SIG-M5 treated with dmso at 0.1 percent for 504 hours (cell line): Measurements from ENCODE around the gene HOXB6.

Source experiments
- DNase-seq: peaks from one replicate; lab custom pipeline; 2025; ENCODE audit not compliant: unreplicated experiment; lab: John Stamatoyannopoulos, UW

Gene HOXB6

DNA sequence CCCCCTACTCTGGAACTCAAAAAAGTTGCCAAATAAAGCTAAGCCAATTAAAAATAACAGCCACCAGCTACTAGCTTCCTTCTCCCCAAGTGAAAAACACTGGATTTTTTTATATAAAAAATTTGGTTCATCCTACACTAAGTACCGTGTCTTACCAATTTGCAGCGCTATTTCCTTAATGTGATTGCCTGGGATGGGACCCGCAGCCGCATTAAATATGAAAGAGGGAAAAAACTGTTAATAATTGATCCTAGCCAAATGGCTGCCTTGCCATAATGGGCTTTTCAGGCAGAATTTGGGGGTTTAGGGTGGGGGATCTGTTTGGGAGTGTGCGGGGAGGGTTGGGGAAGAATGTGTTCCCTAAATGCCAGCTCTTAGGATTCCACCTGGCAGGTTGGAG lies 19.3 kb upstream of the HOXB6 start:
- no peak for DNase-seq

DNA sequence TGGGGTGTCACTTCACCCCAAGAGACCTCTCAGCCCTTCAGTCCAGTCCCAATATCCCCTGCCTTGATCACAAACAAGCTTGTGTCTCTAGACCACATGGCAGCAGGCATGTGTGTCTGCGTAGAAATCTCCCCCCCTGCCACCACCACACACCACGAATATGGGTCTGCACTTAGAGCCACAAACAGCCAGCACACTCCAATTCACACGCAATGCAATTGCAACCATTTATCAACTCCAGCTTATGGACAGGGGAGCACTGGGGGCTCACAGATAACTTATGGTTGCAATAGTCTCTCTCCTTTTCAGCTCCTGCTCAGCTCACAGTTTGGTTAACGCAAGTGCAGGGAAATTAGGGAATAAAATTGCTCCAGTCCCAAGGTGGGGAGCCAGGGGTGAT lies 18.8 kb upstream of the HOXB6 start:
- DNase-seq = no peak

GRCh38 chr17:48622857-48623256 lies 18.1 kb upstream of the HOXB6 start:
- no peak for DNase-seq

GRCh38 chr17:48621410-48622392 lies 16.9 kb upstream of the HOXB6 start:
- no peak for DNase-seq

DNA sequence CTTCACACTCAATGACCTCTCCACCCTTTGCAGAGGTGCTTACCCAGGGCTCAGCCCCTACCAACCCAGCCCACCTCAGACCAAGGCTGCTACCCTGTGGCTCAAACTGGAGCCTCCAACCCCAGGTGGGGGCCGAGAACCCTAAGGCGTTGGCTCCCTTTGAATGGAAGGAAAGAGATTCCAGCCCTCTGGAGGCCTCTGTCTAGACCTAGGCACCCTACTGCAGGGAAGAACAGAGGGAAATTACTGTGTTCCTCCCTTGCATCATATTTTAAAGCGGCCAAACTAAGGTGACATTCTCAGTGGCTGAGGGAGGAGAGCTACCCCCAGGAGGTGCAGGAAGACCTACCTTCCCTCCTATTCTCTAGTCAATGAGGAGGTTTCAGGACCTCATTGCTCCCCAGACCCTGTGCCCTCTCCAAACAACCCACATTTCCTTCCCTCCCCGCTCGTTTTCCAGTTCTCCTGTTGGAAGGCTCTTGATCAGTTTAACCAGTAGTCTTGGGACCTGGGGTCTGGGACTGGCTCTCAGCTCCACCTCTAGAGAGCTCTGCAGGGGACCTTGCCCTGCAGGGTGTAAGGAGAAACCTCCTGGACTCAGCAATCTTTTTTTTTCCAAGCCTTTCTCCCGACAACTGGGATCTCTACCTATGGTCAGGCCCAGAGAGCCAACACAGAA lies 15.8 kb upstream of the HOXB6 start:
- DNase-seq = no peak

DNA sequence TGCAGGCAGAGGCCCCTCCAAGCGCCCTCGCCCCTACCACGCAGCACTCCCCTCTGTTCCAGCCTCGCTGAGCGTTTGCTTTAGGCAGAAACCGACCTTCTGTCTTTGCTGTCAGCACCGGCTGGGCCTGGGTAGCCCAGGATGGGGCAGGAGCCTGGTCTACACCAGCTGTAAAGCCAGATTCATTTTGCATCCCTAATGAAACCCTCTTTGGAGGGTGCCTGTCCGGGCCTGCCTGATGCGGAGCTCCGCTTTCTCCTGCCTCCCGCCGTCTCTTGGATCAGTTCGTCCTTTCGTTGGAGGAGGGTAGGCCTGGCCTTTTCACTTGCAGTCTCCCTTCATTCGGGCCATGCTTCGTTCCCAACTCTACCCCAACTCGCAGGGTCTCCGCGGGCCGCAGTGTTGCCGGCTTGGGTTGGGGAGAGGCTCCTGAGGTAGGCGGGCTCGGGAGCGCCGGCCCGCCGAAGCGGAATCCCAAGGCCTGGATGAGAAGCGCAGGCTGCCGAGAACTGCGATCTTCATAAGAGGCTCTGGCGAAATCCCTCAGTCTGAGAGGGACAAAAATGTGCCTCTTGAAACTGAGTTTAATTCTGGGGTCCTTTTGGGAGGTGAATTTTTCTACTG lies 15.2 kb upstream of the HOXB6 start:
- DNase-seq = no peak

- DNase-seq = peak; percentile 70
Observed at GRCh38 chr17:48618256-48618896, 13.6 kb upstream of the HOXB6 start.

- no peak for DNase-seq
Observed at GRCh38 chr17:48617471-48618255, 12.9 kb upstream of the HOXB6 start.

DNA sequence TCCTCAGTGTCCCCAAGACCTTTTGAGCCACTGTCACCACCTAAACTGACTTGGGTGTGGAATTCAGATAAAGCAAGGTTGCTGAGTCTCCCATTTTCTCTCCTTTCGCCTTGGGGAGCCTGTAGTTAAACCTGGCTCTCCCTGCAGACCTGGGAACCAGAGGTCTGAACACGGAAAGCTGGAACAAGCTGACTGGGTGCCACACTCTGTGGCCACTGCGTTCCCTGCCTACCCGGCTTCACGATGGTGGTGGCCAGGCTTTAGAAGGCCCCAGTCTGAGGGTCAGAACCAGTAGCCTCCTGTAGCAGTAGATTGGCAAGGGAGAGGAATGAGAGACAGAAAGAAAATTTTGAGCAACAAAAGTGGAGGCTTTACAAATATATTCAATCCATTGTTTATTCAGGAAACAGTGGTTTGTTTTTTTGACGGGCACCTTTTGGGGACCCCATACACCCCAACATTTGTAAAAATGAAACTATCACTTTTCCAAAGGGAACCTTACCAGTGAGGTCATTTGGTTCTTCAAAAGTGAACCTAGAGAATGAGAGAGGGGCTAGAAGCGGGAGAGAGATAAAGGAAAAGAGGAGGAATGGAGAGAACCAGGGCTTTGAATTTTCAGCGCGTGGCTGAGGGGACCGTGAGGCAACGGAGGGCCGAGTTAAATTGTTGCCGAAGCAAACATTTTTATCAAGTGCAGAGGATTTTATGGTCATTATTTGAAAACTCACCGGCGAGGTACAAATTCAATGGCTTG lies 12.1 kb upstream of the HOXB6 start:
- no peak for DNase-seq

DNA sequence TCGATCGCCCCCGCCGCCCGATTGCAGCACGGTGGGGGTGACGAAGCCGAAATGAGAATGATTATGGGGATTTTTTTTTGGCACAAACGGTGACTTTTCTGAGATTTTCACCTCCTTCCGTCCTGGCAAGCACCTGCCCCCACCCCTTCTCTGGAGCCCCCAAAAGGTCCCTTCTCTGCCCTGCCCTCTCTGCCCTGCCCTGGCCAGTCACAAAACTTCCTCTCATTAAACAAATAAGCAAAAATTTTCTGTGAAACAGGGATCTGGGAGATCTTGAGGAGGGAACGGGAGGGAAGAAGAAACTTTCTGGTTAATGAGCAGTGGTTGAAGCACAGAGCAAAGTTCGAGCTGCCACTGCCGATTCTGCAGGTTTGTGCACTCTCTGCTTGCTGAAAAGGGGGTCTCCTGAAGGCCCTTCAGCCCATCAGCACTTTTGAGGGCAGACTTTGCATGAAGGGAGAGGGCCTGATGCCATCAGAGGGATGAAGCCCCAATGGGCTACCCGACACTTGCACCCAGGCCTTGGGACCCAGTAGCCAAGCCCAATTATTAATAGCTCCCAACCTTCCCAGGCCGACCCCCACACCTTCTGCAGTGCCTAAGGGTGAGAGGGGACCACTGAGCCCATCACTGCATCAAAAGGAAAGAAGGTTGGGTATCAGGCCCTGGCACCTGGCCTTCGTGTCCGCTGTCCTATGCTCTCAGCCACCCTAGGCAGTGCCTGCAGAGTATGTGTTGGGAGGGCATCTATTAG lies 11.4 kb upstream of the HOXB6 start:
- DNase-seq = no peak

- no peak for DNase-seq
Observed at GRCh38 chr17:48615047-48615962, 10.5 kb upstream of the HOXB6 start, which contains the start of gene HOXB8. HOXB8 (minus strand) TSS chr17:48615292; CDS start chr17:48614704, 588 bp downstream.

DNA sequence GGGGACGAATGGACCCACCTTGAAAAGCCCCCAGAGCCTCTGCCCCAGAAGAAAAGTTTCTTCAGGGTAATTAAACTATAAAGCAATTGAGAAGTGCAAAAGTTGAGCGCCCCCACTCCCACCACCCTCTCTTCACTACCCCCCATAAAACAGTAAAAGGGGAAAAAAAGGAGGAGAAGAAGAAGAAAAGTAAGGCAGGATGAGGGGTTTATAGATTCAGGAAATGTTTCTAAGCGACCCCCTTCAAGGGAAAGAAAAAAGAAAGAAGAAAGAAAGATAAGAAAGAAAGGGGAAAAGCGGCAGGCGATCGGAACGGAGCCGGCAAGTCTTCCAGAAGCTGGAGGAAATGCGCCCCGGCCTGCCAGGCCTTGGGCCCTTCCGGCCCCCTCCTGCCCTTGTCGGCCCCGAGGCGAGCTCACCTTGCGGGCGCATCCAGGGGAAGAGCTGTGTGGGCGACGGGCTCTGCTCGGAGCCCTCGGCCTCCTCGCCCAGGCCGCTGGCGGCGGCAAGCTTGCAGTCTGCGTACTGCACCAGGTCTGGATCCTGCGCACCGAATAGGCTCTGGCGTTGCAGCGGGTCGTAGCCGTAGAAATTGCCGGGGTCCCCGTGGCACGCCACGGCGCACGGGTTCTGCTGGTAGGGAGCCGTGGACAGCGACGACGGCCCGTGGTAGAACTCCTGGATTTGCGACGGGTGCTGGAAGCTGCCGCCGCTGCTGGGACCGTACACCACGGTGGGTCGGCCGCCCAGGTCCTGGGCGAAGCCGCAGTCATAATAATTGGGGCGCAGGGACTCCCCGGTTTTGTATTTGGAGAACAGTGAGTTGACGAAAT lies 9.3 kb upstream of the HOXB6 start:
- no peak for DNase-seq

- DNase-seq = peak; percentile 60
Observed at GRCh38 chr17:48612854-48613691, 8.3 kb upstream of the HOXB6 start.

DNA sequence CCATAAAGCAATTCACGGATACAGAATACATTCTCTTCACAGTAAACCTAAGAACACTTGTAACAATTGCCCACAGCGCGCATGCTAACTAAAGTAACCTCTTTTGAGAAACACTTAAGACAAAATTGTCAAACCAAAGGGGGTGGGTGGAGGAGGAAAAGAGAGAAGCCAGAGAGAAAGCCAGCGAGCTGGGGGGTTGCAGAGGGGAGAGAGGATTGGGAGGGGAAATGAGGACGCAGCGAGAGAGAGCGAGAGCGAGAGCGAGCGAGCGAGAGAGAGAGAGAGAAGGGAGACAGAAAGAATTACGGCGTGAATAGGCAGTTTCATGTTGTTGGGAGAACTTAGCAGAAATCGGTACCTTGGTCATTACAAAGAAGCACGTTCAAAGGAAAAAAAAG lies 7.7 kb upstream of the HOXB6 start:
- DNase-seq = peak; percentile 60

- no peak for DNase-seq
Observed at GRCh38 chr17:48611681-48612455, 7.1 kb upstream of the HOXB6 start.
